H1 (cell line): ENCODE measurements around the gene CUBN.

ENCODE experiments used
- ASH2L ChIP-seq: fragments of 200-600, 300-600 bp; sonication (generic); IDR thresholded peaks from one replicate; pipeline ENCODE4 v1.7.1; 2017; ENCODE audit warnings: low read length
- EZH2 ChIP-seq: fragments of 200-600 bp; sonication (generic); IDR thresholded peaks from 2 replicates; pipeline ENCODE4 v1.7.1; 2012; ENCODE audit warnings: low read depth, mild to moderate bottlenecking, moderate library complexity, low read length, inconsistent platforms; ENCODE audit not compliant: severe bottlenecking
- JUND ChIP-seq: IDR thresholded peaks from 2 replicates; pipeline ENCODE4 v1.6.1; 2011; ENCODE audit warnings: mild to moderate bottlenecking, improper control_type of control experiment, low read length
- RXRA ChIP-seq: IDR thresholded peaks from 2 replicates; pipeline ENCODE4 v1.6.1; 2011; ENCODE audit warnings: low read depth, mild to moderate bottlenecking, low read length, moderate library complexity; ENCODE audit not compliant: insufficient read depth
- SIRT6 ChIP-seq: IDR thresholded peaks from one replicate; pipeline ENCODE4 v1.7.1; 2012; ENCODE audit warnings: low read length, inconsistent platforms
- SIX5 ChIP-seq: IDR thresholded peaks from 2 replicates; pipeline ENCODE4 v1.6.1; 2011; ENCODE audit warnings: mild to moderate bottlenecking, low read depth, low read length
- ZNF274 ChIP-seq: IDR thresholded peaks from 2 replicates; pipeline ENCODE4 v1.7.0; 2012; ENCODE audit warnings: low read length, borderline replicate concordance; ENCODE audit errors: extremely low read depth
- TF ChIP-seq, protein P1 (sequence below), 3 experiments: IDR thresholded peaks; 1 replicate in 2 of 3; 2 replicates in 1 of 3; pipeline versions ENCODE4 v1.5.1 to v1.6.1; 2011; ENCODE audit warnings: low read length in 3 of 3, mild to moderate bottlenecking in 3 of 3, inconsistent platforms in 2 of 3, low read depth in 1 of 3, moderate library complexity in 1 of 3; ENCODE audit not compliant: insufficient read depth in 1 of 3; ENCODE audit errors: control extremely low read depth in 1 of 3
- TF ChIP-seq, protein P2 (sequence below): IDR thresholded peaks from 2 replicates; pipeline ENCODE4 v1.6.1; 2012; ENCODE audit warnings: inconsistent platforms

DNA sequence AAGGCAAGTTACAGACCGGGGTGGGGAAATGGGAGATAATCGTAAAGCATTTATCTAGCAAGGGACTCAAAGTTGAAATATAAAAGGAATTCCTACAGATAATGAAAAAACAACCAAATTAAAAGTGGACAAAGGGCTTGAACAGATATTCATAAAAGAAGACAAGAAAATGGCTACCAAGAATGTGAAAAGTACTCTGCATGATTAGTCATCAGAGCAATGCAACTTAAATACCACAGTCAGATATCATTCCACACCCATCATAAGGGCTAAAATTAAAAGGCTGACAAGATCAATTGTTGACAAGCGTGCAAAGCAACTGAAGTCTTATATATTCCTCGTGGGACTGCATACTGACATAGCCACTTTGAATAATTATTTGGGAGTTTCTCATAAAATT is 187.7 kb downstream of the CUBN start:
- TF ChIP-seq ZNF274 (no peak), JUND (no peak), RXRA (no peak), SIRT6 (no peak), ASH2L (no peak), SIX5 (no peak), EZH2 (no peak)
- TF ChIP-seq, protein P1, sequence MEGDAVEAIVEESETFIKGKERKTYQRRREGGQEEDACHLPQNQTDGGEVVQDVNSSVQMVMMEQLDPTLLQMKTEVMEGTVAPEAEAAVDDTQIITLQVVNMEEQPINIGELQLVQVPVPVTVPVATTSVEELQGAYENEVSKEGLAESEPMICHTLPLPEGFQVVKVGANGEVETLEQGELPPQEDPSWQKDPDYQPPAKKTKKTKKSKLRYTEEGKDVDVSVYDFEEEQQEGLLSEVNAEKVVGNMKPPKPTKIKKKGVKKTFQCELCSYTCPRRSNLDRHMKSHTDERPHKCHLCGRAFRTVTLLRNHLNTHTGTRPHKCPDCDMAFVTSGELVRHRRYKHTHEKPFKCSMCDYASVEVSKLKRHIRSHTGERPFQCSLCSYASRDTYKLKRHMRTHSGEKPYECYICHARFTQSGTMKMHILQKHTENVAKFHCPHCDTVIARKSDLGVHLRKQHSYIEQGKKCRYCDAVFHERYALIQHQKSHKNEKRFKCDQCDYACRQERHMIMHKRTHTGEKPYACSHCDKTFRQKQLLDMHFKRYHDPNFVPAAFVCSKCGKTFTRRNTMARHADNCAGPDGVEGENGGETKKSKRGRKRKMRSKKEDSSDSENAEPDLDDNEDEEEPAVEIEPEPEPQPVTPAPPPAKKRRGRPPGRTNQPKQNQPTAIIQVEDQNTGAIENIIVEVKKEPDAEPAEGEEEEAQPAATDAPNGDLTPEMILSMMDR (IDR thresholded peaks at IDR 0.05; ENCODE audit: control extremely low read depth in 1 of 3, insufficient read depth in 1 of 3, low read depth in 1 of 3, low read length in 3 of 3) = no peak
- TF ChIP-seq, protein P2, sequence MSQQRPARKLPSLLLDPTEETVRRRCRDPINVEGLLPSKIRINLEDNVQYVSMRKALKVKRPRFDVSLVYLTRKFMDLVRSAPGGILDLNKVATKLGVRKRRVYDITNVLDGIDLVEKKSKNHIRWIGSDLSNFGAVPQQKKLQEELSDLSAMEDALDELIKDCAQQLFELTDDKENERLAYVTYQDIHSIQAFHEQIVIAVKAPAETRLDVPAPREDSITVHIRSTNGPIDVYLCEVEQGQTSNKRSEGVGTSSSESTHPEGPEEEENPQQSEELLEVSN = no peak
